ENCODE results near the gene OR1Q1.

The OR1Q1 gene

GRCh38 chr9:122642226-122642625 is 27.7 kb downstream of the OR1Q1 start:
- peaks cover 0 to 19% (median 8%) of the 10 kb centered on the region in 5 donors for H3K9me3 ChIP-seq (ENCODE audit: control insufficient read depth in 5 of 5, low read length in 5 of 5)
- no peak overlapping the region for H3K27ac ChIP-seq (ENCODE audit: low read depth, low read length)
- H3K4me1 ChIP-seq (ENCODE audit: control insufficient read depth in 5 of 5, insufficient read depth in 5 of 5, low read length in 5 of 5): no peaks in the 10 kb centered on the region
- no peak overlapping the region for H3K9ac ChIP-seq (ENCODE audit: low read length in 5 of 5)
- H3K4me3 ChIP-seq (ENCODE audit: low read depth in 1 of 5, low read length in 5 of 5): no peak overlapping the region
- no peaks in the 10 kb centered on the region for H3K27me3 ChIP-seq (ENCODE audit: control insufficient read depth in 5 of 5, insufficient read depth in 4 of 5, low read length in 5 of 5)
- H3K36me3 ChIP-seq (ENCODE audit: control insufficient read depth in 5 of 5, insufficient read depth in 5 of 5, low read length in 5 of 5): no peaks in the 10 kb centered on the region

DNA sequence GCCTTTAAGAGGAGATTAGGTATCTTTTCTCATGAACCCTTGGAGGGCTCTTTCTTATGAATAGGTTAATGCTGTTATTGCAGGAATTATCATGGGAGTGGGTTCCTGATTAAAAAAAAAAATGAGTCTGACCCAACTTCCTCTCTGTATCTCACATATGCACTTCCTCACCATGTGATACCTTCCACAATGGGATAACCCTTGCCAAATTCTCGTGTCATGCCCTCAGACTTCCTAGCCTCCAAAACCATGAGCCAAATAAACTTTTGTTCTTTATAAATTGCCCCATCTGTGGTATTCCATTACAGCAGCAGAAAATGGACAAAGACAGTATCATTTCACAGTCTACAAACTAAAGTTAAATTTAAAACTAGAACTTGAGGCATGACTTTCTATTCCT is 41.8 kb downstream of the OR1Q1 start:
- Histone ChIP-seq H3K9ac (ENCODE audit: low read length in 5 of 5) (no peak overlapping the region), H3K27ac (ENCODE audit: low read depth, low read length) (no peak overlapping the region), H3K9me3 (ENCODE audit: control insufficient read depth in 5 of 5, low read length in 5 of 5) (peaks cover 0 to 3% (median 0%) of the 10 kb centered on the region in 5 donors), H3K4me3 (ENCODE audit: low read depth in 1 of 5, low read length in 5 of 5) (no peak overlapping the region), H3K27me3 (ENCODE audit: control insufficient read depth in 5 of 5, insufficient read depth in 4 of 5, low read length in 5 of 5) (no peaks in the 10 kb centered on the region), H3K4me1 (ENCODE audit: control insufficient read depth in 5 of 5, insufficient read depth in 5 of 5, low read length in 5 of 5) (peaks cover 0 to 6% (median 0%) of the 10 kb centered on the region in 5 donors), H3K36me3 (ENCODE audit: control insufficient read depth in 5 of 5, insufficient read depth in 5 of 5, low read length in 5 of 5) (no peaks in the 10 kb centered on the region)

GRCh38 chr9:122657527-122657926 is 43.0 kb downstream of the OR1Q1 start, which contains the start of gene OR1B1:
Gene OR1B1 (minus strand): TSS chr9:122657627.
- no peaks in the 10 kb centered on the region for H3K27me3 ChIP-seq (ENCODE audit: control insufficient read depth in 5 of 5, insufficient read depth in 4 of 5, low read length in 5 of 5)
- no peaks in the 10 kb centered on the region for H3K36me3 ChIP-seq (ENCODE audit: control insufficient read depth in 5 of 5, insufficient read depth in 5 of 5, low read length in 5 of 5)
- no peak within 1 kb of the TSS for H3K4me3 ChIP-seq (ENCODE audit: low read depth in 1 of 5, low read length in 5 of 5)
- no peak within 1 kb of the TSS for H3K9ac ChIP-seq (ENCODE audit: low read length in 5 of 5)
- H3K27ac ChIP-seq (ENCODE audit: low read depth, low read length): no peak within 1 kb of the TSS
- peaks cover 0 to 6% (median 0%) of the 10 kb centered on the region in 5 donors for H3K4me1 ChIP-seq (ENCODE audit: control insufficient read depth in 5 of 5, insufficient read depth in 5 of 5, low read length in 5 of 5)
- peaks cover 0 to 6% (median 0%) of the 10 kb centered on the region in 5 donors for H3K9me3 ChIP-seq (ENCODE audit: control insufficient read depth in 5 of 5, low read length in 5 of 5)

DNA sequence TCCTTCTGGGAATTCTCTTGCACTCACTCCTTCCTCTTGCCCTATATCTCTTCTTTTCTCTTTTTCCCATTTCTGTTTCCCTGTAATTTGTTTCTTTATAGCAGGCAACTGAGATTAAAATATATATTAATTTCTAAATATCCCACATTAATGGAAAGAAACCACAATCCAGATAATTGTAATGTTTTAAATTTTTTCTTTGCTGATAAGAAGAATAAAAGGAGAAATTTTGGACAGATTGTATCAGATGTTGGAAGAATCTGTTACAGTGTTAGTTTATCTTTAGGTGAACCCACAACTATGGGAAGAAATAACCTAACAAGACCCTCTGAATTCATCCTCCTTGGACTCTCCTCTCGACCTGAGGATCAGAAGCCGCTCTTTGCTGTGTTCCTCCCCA is 46.9 kb downstream of the OR1Q1 start, which contains the start of gene OR1L1:
TSS of gene OR1L1 (plus strand) at position 301 of the 400 bp plus-strand sequence. CDS start at position 301, 0 bp downstream.
- Histone ChIP-seq H3K9ac (ENCODE audit: low read length in 5 of 5) (no peak within 1 kb of the TSS), H3K9me3 (ENCODE audit: control insufficient read depth in 5 of 5, low read length in 5 of 5) (peaks cover 0 to 9% (median 7%) of the 10 kb centered on the region in 5 donors), H3K4me1 (ENCODE audit: control insufficient read depth in 5 of 5, insufficient read depth in 5 of 5, low read length in 5 of 5) (peaks cover 0 to 2% (median 0%) of the 10 kb centered on the region in 5 donors), H3K36me3 (ENCODE audit: control insufficient read depth in 5 of 5, insufficient read depth in 5 of 5, low read length in 5 of 5) (no peaks in the 10 kb centered on the region), H3K27ac (ENCODE audit: low read depth, low read length) (no peak within 1 kb of the TSS), H3K27me3 (ENCODE audit: control insufficient read depth in 5 of 5, insufficient read depth in 4 of 5, low read length in 5 of 5) (no peaks in the 10 kb centered on the region), H3K4me3 (ENCODE audit: low read depth in 1 of 5, low read length in 5 of 5) (no peak within 1 kb of the TSS)

Data from subcutaneous abdominal adipose tissue (tissue), 5 donors.